ENCODE results near the gene GGT1. TPM values are rescaled to one million over a fixed set of nuclear protein-coding genes. Genes with fewer than 3 reads are reported as not detected.

GGT1 gene
- total and polyA plus RNA-seq, 2 experiments from 2014 or later = 0.60 to 2.1 TPM

GRCh38 chr22:24588381-24588756 is 14.6 kb upstream of the GGT1 start:
- H3K79me2 ChIP-seq (ENCODE audit: insufficient read depth) = no peaks in the 10 kb centered on the region
- no peaks in the 10 kb centered on the region for H3K9me2 ChIP-seq (ENCODE audit: insufficient read depth)
- H3K36me3 ChIP-seq (ENCODE audit: low read depth) = no peaks in the 10 kb centered on the region
- H3K4me1 ChIP-seq (ENCODE audit: insufficient read depth) = peaks cover 8% of the 10 kb centered on the region; the same call in 1 of the 2 replicates
- WGBS, 2 experiments (ENCODE audit: low coverage in 1 of 2, low lambda C conversion rate in 2 of 2, missing lambda C conversion rate in 2 of 2) = 79 to 81% methylated on average over 12 to 13 of the region's 13 CpGs
- no peak overlapping the region for H3K4me3 ChIP-seq
- DNase-seq = no peak
- no peaks in the 10 kb centered on the region for H3F3A ChIP-seq (ENCODE audit: insufficient read depth)
- H3K4me2 ChIP-seq (ENCODE audit: unreplicated experiment) = no peak overlapping the region
- no peaks in the 10 kb centered on the region for H3K9me3 ChIP-seq (ENCODE audit: low read depth)
- H4K20me1 ChIP-seq (ENCODE audit: insufficient read depth) = no peaks in the 10 kb centered on the region
- in situ Hi-C loops (cut with MboI) = no loop called here
- TF ChIP-seq EZH2phosphoT487 (IDR thresholded peaks at IDR 0.05; ENCODE audit: insufficient read depth, low read depth) = no peak
- TF ChIP-seq EZH2 (IDR thresholded peaks at IDR 0.05; ENCODE audit: insufficient read depth, poor library complexity, severe bottlenecking) = no peak
- H3K27me3 ChIP-seq (replicated peaks; ENCODE audit: insufficient read depth) = no peaks in the 10 kb centered on the region
- no peak overlapping the region for H2AFZ ChIP-seq
- no peak overlapping the region for H3K27ac ChIP-seq
- no peak overlapping the region for H3K9ac ChIP-seq

DNA sequence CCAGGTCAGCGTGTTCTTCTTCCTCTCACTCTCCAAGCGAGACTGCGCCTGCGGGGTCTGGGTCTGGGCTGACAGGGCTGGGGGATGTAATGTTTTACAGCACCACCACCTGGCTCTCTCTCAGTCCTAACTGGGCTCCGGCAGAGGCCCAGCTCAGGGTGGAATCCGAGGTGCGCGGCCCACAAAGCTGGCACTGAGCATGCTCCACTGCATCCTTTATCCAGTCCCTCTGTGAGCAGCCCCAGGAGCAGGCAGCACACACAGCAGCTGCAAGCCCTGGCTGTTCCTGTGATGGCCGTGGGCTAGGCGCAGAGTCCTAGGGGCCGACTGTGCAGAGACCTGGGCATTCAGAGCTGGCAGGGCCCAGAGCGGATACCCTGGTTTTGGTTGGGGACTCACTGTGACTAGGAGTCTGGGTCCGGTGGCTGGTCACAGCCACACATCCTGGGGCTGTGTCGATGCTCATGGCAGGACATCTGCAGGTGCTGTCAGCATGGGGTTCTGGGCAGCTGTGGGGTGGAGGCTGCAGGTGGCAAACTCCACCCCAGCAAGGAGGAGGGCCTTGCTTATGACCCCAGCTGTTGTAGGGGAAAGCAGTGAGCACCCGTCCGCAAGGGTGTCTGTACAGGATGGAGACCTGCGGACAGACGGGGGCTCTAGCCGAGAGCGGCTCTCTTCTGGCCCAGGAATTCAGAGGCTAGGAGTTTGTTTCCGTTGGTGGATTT is 14.1 kb upstream of the GGT1 start:
- Histone ChIP-seq H3K27ac (no peak overlapping the region), H3K9ac (no peak overlapping the region), H3K27me3 (replicated peaks; ENCODE audit: insufficient read depth) (no peaks in the 10 kb centered on the region), H2AFZ (no peak overlapping the region), H3K4me1 (ENCODE audit: insufficient read depth) (peaks cover 5% of the 10 kb centered on the region; the same call in 1 of the 2 replicates), H3K9me3 (ENCODE audit: low read depth) (no peaks in the 10 kb centered on the region), H3K79me2 (ENCODE audit: insufficient read depth) (no peaks in the 10 kb centered on the region), H3K4me3 (no peak overlapping the region), H4K20me1 (ENCODE audit: insufficient read depth) (no peaks in the 10 kb centered on the region), H3K9me2 (ENCODE audit: insufficient read depth) (no peaks in the 10 kb centered on the region), H3F3A (ENCODE audit: insufficient read depth) (no peaks in the 10 kb centered on the region), H3K36me3 (ENCODE audit: low read depth) (no peaks in the 10 kb centered on the region), H3K4me2 (ENCODE audit: unreplicated experiment) (no peak overlapping the region)
- WGBS, 2 experiments (ENCODE audit: low coverage in 1 of 2, low lambda C conversion rate in 2 of 2, missing lambda C conversion rate in 2 of 2) = 95 to 99% methylated on average over 21 of the region's 21 CpGs
- no peak for DNase-seq
- TF ChIP-seq EZH2phosphoT487 (IDR thresholded peaks at IDR 0.05; ENCODE audit: insufficient read depth, low read depth) = no peak
- no peak for TF ChIP-seq EZH2 (IDR thresholded peaks at IDR 0.05; ENCODE audit: insufficient read depth, poor library complexity, severe bottlenecking)
- in situ Hi-C loops (cut with MboI) = no loop called here

- H3F3A ChIP-seq (ENCODE audit: insufficient read depth) = no peaks in the 10 kb centered on the region
- H3K27me3 ChIP-seq (replicated peaks; ENCODE audit: insufficient read depth) = no peaks in the 10 kb centered on the region
- H2AFZ ChIP-seq = no peak overlapping the region
- H3K27ac ChIP-seq = no peak overlapping the region
- H3K4me2 ChIP-seq (ENCODE audit: unreplicated experiment) = no peak overlapping the region
- no peaks in the 10 kb centered on the region for H4K20me1 ChIP-seq (ENCODE audit: insufficient read depth)
- no peaks in the 10 kb centered on the region for H3K9me3 ChIP-seq (ENCODE audit: low read depth)
- no peak overlapping the region for H3K9ac ChIP-seq
- H3K4me1 ChIP-seq (ENCODE audit: insufficient read depth) = peaks cover 3% of the 10 kb centered on the region; the same call in 1 of the 2 replicates
- no peak overlapping the region for H3K4me3 ChIP-seq
- TF ChIP-seq EZH2phosphoT487 (IDR thresholded peaks at IDR 0.05; ENCODE audit: insufficient read depth, low read depth) (no peak), EZH2 (IDR thresholded peaks at IDR 0.05; ENCODE audit: insufficient read depth, poor library complexity, severe bottlenecking) (no peak)
- no peaks in the 10 kb centered on the region for H3K36me3 ChIP-seq (ENCODE audit: low read depth)
- WGBS, 2 experiments (ENCODE audit: low coverage in 1 of 2, low lambda C conversion rate in 2 of 2, missing lambda C conversion rate in 2 of 2) = 94 to 96% methylated on average over 5 to 6 of the region's 7 CpGs
- in situ Hi-C loops (cut with MboI) = no loop called here
- H3K79me2 ChIP-seq (ENCODE audit: insufficient read depth) = no peaks in the 10 kb centered on the region
- H3K9me2 ChIP-seq (ENCODE audit: insufficient read depth) = no peaks in the 10 kb centered on the region
- DNase-seq = no peak
Measured at GRCh38 chr22:24589518-24590030, 13.4 kb upstream of the GGT1 start.

- Histone ChIP-seq H2AFZ (no peak overlapping the region), H4K20me1 (ENCODE audit: insufficient read depth) (no peaks in the 10 kb centered on the region), H3K4me2 (ENCODE audit: unreplicated experiment) (no peak overlapping the region), H3K27ac (no peak overlapping the region), H3F3A (ENCODE audit: insufficient read depth) (no peaks in the 10 kb centered on the region), H3K4me1 (ENCODE audit: insufficient read depth) (peaks cover 3% of the 10 kb centered on the region; the same call in 1 of the 2 replicates), H3K9me3 (ENCODE audit: low read depth) (no peaks in the 10 kb centered on the region), H3K36me3 (ENCODE audit: low read depth) (no peaks in the 10 kb centered on the region), H3K4me3 (no peak overlapping the region), H3K79me2 (ENCODE audit: insufficient read depth) (no peaks in the 10 kb centered on the region), H3K9me2 (ENCODE audit: insufficient read depth) (no peaks in the 10 kb centered on the region), H3K27me3 (replicated peaks; ENCODE audit: insufficient read depth) (no peaks in the 10 kb centered on the region), H3K9ac (no peak overlapping the region)
- 96 to 98% methylated on average over 10 to 12 of the region's 12 CpGs for WGBS, 2 experiments (ENCODE audit: low coverage in 1 of 2, low lambda C conversion rate in 2 of 2, missing lambda C conversion rate in 2 of 2)
- in situ Hi-C loops (cut with MboI) = no loop called here
- no peak for DNase-seq
- TF ChIP-seq EZH2 (IDR thresholded peaks at IDR 0.05; ENCODE audit: insufficient read depth, poor library complexity, severe bottlenecking) = no peak
- TF ChIP-seq EZH2phosphoT487 (IDR thresholded peaks at IDR 0.05; ENCODE audit: insufficient read depth, low read depth) = no peak
Measured at GRCh38 chr22:24590596-24591173, 12.3 kb upstream of the GGT1 start.

All from GM23248 (cell line).